ENCODE data around the gene KDM4B.

The KDM4B gene

GRCh38 chr19:5005096-5005495, 36.2 kb downstream of the KDM4B start:
- DNase-seq, result no peak
- TF ChIP-seq POLR2A (IDR thresholded peaks at IDR 0.05; ENCODE audit: low read length) (no peak), GATA1 (IDR thresholded peaks at IDR 0.05; ENCODE audit: low read depth, low read length) (no peak)

- TF ChIP-seq POLR2A (IDR thresholded peaks at IDR 0.05; ENCODE audit: low read length), result no peak
- TF ChIP-seq GATA1 (IDR thresholded peaks at IDR 0.05; ENCODE audit: low read depth, low read length), result no peak
- DNase-seq, result peak; percentile 88 to 90
Measured at GRCh38 chr19:5006201-5006600, 37.3 kb downstream of the KDM4B start.

GRCh38 chr19:5006821-5007220, 37.9 kb downstream of the KDM4B start:
- DNase-seq, result no peak
- no peak for TF ChIP-seq GATA1 (IDR thresholded peaks at IDR 0.05; ENCODE audit: low read depth, low read length)
- no peak for TF ChIP-seq POLR2A (IDR thresholded peaks at IDR 0.05; ENCODE audit: low read length)

GRCh38 chr19:5011476-5012238, 42.7 kb downstream of the KDM4B start:
- DNase-seq, result no peak
- TF ChIP-seq POLR2A (IDR thresholded peaks at IDR 0.05; ENCODE audit: low read length) (no peak), GATA1 (IDR thresholded peaks at IDR 0.05; ENCODE audit: low read depth, low read length) (no peak)

- DNase-seq, result no peak
Measured at GRCh38 chr19:5012688-5013457, 44.0 kb downstream of the KDM4B start.

GRCh38 chr19:5013761-5014160, 44.8 kb downstream of the KDM4B start:
- no peak for DNase-seq
- no peak for TF ChIP-seq POLR2A (IDR thresholded peaks at IDR 0.05; ENCODE audit: low read length)
- no peak for TF ChIP-seq GATA1 (IDR thresholded peaks at IDR 0.05; ENCODE audit: low read depth, low read length)

More at GRCh38 chr19:5012688-5013457, 44.0 kb downstream of the KDM4B start:
- TF ChIP-seq POLR2A (IDR thresholded peaks at IDR 0.05; ENCODE audit: low read length) (no peak), GATA1 (IDR thresholded peaks at IDR 0.05; ENCODE audit: low read depth, low read length) (no peak)

- TF ChIP-seq GATA1 (IDR thresholded peaks at IDR 0.05; ENCODE audit: low read depth, low read length), result no peak
- no peak for TF ChIP-seq POLR2A (IDR thresholded peaks at IDR 0.05; ENCODE audit: low read length)
- no peak for DNase-seq
Measured at GRCh38 chr19:5014941-5015340, 46.0 kb downstream of the KDM4B start.

GRCh38 chr19:5016268-5016667, 47.4 kb downstream of the KDM4B start:
- no peak for DNase-seq
- TF ChIP-seq POLR2A (IDR thresholded peaks at IDR 0.05; ENCODE audit: low read length) (no peak), GATA1 (IDR thresholded peaks at IDR 0.05; ENCODE audit: low read depth, low read length) (no peak)

GRCh38 chr19:5016781-5017180, 47.9 kb downstream of the KDM4B start:
- TF ChIP-seq GATA1 (IDR thresholded peaks at IDR 0.05; ENCODE audit: low read depth, low read length), result no peak
- no peak for TF ChIP-seq POLR2A (IDR thresholded peaks at IDR 0.05; ENCODE audit: low read length)
- DNase-seq, result no peak

GRCh38 chr19:5017235-5017634, 48.3 kb downstream of the KDM4B start:
- no peak for TF ChIP-seq POLR2A (IDR thresholded peaks at IDR 0.05; ENCODE audit: low read length)
- no peak for TF ChIP-seq GATA1 (IDR thresholded peaks at IDR 0.05; ENCODE audit: low read depth, low read length)
- no peak for DNase-seq

- DNase-seq, result no peak
- TF ChIP-seq POLR2A (IDR thresholded peaks at IDR 0.05; ENCODE audit: low read length) (no peak), GATA1 (IDR thresholded peaks at IDR 0.05; ENCODE audit: low read depth, low read length) (no peak)
Measured at GRCh38 chr19:5018224-5019015, 49.5 kb downstream of the KDM4B start.

- DNase-seq, result no peak
- TF ChIP-seq GATA1 (IDR thresholded peaks at IDR 0.05; ENCODE audit: low read depth, low read length) (no peak), POLR2A (IDR thresholded peaks at IDR 0.05; ENCODE audit: low read length) (no peak)
Measured at GRCh38 chr19:5020368-5020767, 51.5 kb downstream of the KDM4B start.

GRCh38 chr19:5021046-5021445, 52.1 kb downstream of the KDM4B start:
- TF ChIP-seq POLR2A (IDR thresholded peaks at IDR 0.05; ENCODE audit: low read length) (no peak), GATA1 (IDR thresholded peaks at IDR 0.05; ENCODE audit: low read depth, low read length) (no peak)
- no peak for DNase-seq
